Prostate gland (tissue), 2 donors: ENCODE results near the gene CAMSAP1. TPM values are rescaled to one million over a fixed set of nuclear protein-coding genes. Genes with fewer than 3 reads are reported as not detected.

Experiments
- DNase-seq: peaks from one replicate; pipeline ENCODE4 v3.0.0-alpha.2; 2019; ENCODE audit warnings: low spot score
- H3K27ac ChIP-seq, 2 donors: fragments of 200-600 bp; sonication (generic); 2 replicates each; pipeline ENCODE4 v1.5.1; 2017 to 2019
- H3K27me3 ChIP-seq: fragments of 200-600 bp; sonication (generic); replicated peaks from 2 replicates; pipeline ENCODE4 v1.5.1; 2019; ENCODE audit not compliant: insufficient read depth
- H3K36me3 ChIP-seq, 2 donors: fragments of 200-600 bp; sonication (generic); 1 replicate in 1 of 2; 2 replicates in 1 of 2; pipeline versions ENCODE4 v1.5.1 to v1.8.1; 2017 to 2019
- H3K4me1 ChIP-seq: fragments of 200-600 bp; sonication (generic); replicated peaks from 2 replicates; pipeline ENCODE4 v1.5.1; 2019
- H3K4me3 ChIP-seq, 2 donors: fragments of 200-600 bp; sonication (generic); 2 replicates each; pipeline ENCODE4 v1.5.1; 2017 to 2019
- H3K9me3 ChIP-seq: fragments of 200-600 bp; sonication (generic); 2 replicates; pipeline ENCODE4 v1.5.1; 2017
- POLR2A ChIP-seq: fragments of 450-650 bp; IDR thresholded peaks from one replicate; pipeline ENCODE4 v1.6.1; 2016; ENCODE audit warnings: antibody characterized with exemption, mild to moderate bottlenecking
- POLR2AphosphoS5 ChIP-seq: sonication (generic); formaldehyde crosslinking; IDR thresholded peaks from one replicate; pipeline ENCODE4 v1.6.1; 2017; ENCODE audit warnings: antibody characterized with exemption
- WGBS: methylation state at CpG from one replicate; pipeline ENCODE4 v1.1.5; 2018; 5-methylcytosine and 5-hydroxymethylcytosine counted together
- intact Hi-C: fragments of 100-400 bp; cut with DNase I; formaldehyde crosslinking; loops from one replicate; pipeline ENCODE4 v1.14.2; 2022
- total RNA-seq, 2 donors: library from RNA; depleted of rRNA; stranded (reverse); fragments of >200 nt; gene quantifications; one replicate each; pipeline ENCODE4 v1.1.0, GENCODE V29; 2016
- TF ChIP-seq, protein P1 (sequence below), 4 experiments: fragments of 200-600 bp in 2 of 4; fragments of 450-650 bp in 2 of 4; sonication (generic) in 2 of 4; IDR thresholded peaks; 1 replicate in 3 of 4; 2 replicates in 1 of 4; pipeline ENCODE4 v1.5.1; 2016 to 2019; ENCODE audit warnings: antibody characterized with exemption in 4 of 4, mild to moderate bottlenecking in 2 of 4, moderate library complexity in 2 of 4

CAMSAP1 gene
- total RNA-seq, 2 donors from 2014 or later: 28.3 to 86.6 TPM

DNA sequence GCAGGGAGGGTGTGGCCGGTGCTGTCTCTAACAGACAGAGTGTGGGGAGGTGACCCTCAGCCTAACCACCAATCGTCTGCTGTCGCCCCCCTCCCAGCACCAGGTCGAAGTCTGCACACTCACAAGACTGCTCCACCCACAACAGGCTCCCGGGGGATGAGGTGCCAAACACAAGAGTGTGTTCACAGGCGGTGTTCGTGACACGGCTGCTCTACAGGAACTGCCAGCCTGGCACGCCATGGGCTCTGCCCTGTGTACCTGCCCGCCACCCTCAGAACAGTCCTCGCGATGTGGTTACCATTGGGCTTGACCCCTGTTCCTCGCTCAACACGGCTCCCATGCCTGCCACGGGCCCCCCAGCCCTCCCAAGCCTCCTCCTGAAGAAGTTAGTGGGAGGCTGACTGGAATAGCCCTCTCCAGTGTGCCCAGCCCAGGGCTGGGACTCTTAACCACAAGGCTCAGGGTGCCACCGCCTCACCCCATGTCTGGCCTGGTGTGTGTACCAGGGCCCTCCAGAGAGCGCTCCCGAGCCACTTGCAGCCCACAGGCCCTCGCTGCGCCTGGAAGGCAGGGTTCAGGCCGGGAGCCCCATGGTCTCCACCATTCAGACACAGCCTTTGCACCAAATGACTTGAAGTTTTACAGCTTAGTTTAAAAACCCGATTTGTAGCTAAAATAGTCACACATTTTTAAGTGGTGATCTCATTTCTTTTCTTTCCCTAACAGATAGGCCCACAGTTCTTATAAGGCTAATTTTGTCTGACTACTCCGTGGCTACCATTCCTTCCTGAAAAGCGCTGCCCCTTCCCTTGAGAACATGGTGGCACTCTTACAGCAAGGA lies 102.5 kb downstream of the CAMSAP1 start:
- no peak for DNase-seq
- WGBS: 89% methylated on average over 24 of the region's 24 CpGs
- H3K36me3 ChIP-seq: no peaks in the 10 kb centered on the region
- no peak overlapping the region for H3K27ac ChIP-seq
- intact Hi-C loops: no loop called here
- TF ChIP-seq, protein P1, sequence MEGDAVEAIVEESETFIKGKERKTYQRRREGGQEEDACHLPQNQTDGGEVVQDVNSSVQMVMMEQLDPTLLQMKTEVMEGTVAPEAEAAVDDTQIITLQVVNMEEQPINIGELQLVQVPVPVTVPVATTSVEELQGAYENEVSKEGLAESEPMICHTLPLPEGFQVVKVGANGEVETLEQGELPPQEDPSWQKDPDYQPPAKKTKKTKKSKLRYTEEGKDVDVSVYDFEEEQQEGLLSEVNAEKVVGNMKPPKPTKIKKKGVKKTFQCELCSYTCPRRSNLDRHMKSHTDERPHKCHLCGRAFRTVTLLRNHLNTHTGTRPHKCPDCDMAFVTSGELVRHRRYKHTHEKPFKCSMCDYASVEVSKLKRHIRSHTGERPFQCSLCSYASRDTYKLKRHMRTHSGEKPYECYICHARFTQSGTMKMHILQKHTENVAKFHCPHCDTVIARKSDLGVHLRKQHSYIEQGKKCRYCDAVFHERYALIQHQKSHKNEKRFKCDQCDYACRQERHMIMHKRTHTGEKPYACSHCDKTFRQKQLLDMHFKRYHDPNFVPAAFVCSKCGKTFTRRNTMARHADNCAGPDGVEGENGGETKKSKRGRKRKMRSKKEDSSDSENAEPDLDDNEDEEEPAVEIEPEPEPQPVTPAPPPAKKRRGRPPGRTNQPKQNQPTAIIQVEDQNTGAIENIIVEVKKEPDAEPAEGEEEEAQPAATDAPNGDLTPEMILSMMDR (IDR thresholded peaks at IDR 0.05): no peak
- TF ChIP-seq POLR2AphosphoS5: no peak
- no peak for TF ChIP-seq POLR2A
- H3K9me3 ChIP-seq: no peaks in the 10 kb centered on the region
- H3K4me3 ChIP-seq: no peak overlapping the region
- H3K4me1 ChIP-seq: no peaks in the 10 kb centered on the region
- H3K27me3 ChIP-seq: no peaks in the 10 kb centered on the region

GRCh38 chr9:135803441-135803840 lies 103.9 kb downstream of the CAMSAP1 start:
- no peaks in the 10 kb centered on the region for H3K4me1 ChIP-seq
- H3K9me3 ChIP-seq: no peaks in the 10 kb centered on the region
- H3K4me3 ChIP-seq: no peak overlapping the region
- no peak overlapping the region for H3K27ac ChIP-seq
- TF ChIP-seq POLR2A (no peak), POLR2AphosphoS5 (no peak)
- TF ChIP-seq, protein P1 (IDR thresholded peaks at IDR 0.05): no peak
- intact Hi-C loops: no loop called here
- H3K36me3 ChIP-seq: no peaks in the 10 kb centered on the region
- WGBS: 99% methylated on average over 10 of the region's 10 CpGs
- no peaks in the 10 kb centered on the region for H3K27me3 ChIP-seq
- DNase-seq: no peak

- no peaks in the 10 kb centered on the region for H3K9me3 ChIP-seq
- no peak overlapping the region for H3K27ac ChIP-seq
- H3K4me1 ChIP-seq: no peaks in the 10 kb centered on the region
- intact Hi-C loops: no loop called here
- WGBS: 54% methylated on average over 16 of the region's 18 CpGs
- no peak for TF ChIP-seq POLR2A
- no peak for TF ChIP-seq POLR2AphosphoS5
- TF ChIP-seq, protein P1 (IDR thresholded peaks at IDR 0.05): no peak
- DNase-seq: no peak
- H3K27me3 ChIP-seq: no peaks in the 10 kb centered on the region
- H3K36me3 ChIP-seq: no peaks in the 10 kb centered on the region
- H3K4me3 ChIP-seq: no peak overlapping the region
Measured at GRCh38 chr9:135802876-135803419, 104.4 kb downstream of the CAMSAP1 start.

- H3K9me3 ChIP-seq: no peaks in the 10 kb centered on the region
- TF ChIP-seq, protein P1 (IDR thresholded peaks at IDR 0.05): no peak
- no peak for TF ChIP-seq POLR2A
- no peak for TF ChIP-seq POLR2AphosphoS5
- no peaks in the 10 kb centered on the region for H3K36me3 ChIP-seq
- H3K4me3 ChIP-seq: no peak overlapping the region
- 97% methylated on average over 6 of the region's 6 CpGs for WGBS
- H3K27ac ChIP-seq: no peak overlapping the region
- no peaks in the 10 kb centered on the region for H3K27me3 ChIP-seq
- intact Hi-C loops: no loop called here
- H3K4me1 ChIP-seq: no peaks in the 10 kb centered on the region
- no peak for DNase-seq
Measured at GRCh38 chr9:135801070-135801469, 106.3 kb downstream of the CAMSAP1 start.

- 95% methylated on average over 13 of the region's 13 CpGs for WGBS
- H3K4me3 ChIP-seq: no peak overlapping the region
- H3K36me3 ChIP-seq: no peaks in the 10 kb centered on the region
- H3K4me1 ChIP-seq: no peaks in the 10 kb centered on the region
- no peak overlapping the region for H3K27ac ChIP-seq
- no peaks in the 10 kb centered on the region for H3K27me3 ChIP-seq
- intact Hi-C loops: no loop called here
- no peak for DNase-seq
- TF ChIP-seq, protein P1 (IDR thresholded peaks at IDR 0.05): no peak
- TF ChIP-seq POLR2AphosphoS5 (no peak), POLR2A (no peak)
- H3K9me3 ChIP-seq: no peaks in the 10 kb centered on the region
Measured at GRCh38 chr9:135799261-135799660, 108.1 kb downstream of the CAMSAP1 start.
